ENCODE results near the gene RSBN1L.

The RSBN1L gene

GRCh38 chr7:77707504-77707992 lies 11.3 kb downstream of the RSBN1L start:
- no peak for ATAC-seq
- no peak for TF ChIP-seq CSDC2 (CRISPR knock-in tag; IDR thresholded peaks at IDR 0.05)
- no peak for TF ChIP-seq PPARA (CRISPR knock-in tag; IDR thresholded peaks at IDR 0.05; ENCODE audit: borderline replicate concordance)
- TF ChIP-seq BACH2 (CRISPR knock-in tag; IDR thresholded peaks at IDR 0.05; ENCODE audit: borderline replicate concordance), result no peak
- TF ChIP-seq OSR1 (CRISPR knock-in tag; IDR thresholded peaks at IDR 0.05), result no peak
- no peak for TF ChIP-seq TCF4 (CRISPR knock-in tag; IDR thresholded peaks at IDR 0.05; ENCODE audit: borderline replicate concordance)
- no peak for TF ChIP-seq PATZ1 (CRISPR knock-in tag; IDR thresholded peaks at IDR 0.05; ENCODE audit: borderline replicate concordance)
- TF ChIP-seq ZFP3 (CRISPR knock-in tag; IDR thresholded peaks at IDR 0.05), result no peak
- TF ChIP-seq, protein P1, sequence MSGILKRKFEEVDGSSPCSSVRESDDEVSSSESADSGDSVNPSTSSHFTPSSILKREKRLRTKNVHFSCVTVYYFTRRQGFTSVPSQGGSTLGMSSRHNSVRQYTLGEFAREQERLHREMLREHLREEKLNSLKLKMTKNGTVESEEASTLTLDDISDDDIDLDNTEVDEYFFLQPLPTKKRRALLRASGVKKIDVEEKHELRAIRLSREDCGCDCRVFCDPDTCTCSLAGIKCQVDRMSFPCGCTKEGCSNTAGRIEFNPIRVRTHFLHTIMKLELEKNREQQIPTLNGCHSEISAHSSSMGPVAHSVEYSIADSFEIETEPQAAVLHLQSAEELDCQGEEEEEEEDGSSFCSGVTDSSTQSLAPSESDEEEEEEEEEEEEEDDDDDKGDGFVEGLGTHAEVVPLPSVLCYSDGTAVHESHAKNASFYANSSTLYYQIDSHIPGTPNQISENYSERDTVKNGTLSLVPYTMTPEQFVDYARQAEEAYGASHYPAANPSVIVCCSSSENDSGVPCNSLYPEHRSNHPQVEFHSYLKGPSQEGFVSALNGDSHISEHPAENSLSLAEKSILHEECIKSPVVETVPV (CRISPR knock-in tag; IDR thresholded peaks at IDR 0.05), result no peak
- TF ChIP-seq TOX (CRISPR knock-in tag; IDR thresholded peaks at IDR 0.05; ENCODE audit: borderline replicate concordance), result no peak
- TF ChIP-seq ESRRG (CRISPR knock-in tag; IDR thresholded peaks at IDR 0.05), result no peak
- TF ChIP-seq ISL1 (CRISPR knock-in tag; IDR thresholded peaks at IDR 0.05), result no peak

DNA sequence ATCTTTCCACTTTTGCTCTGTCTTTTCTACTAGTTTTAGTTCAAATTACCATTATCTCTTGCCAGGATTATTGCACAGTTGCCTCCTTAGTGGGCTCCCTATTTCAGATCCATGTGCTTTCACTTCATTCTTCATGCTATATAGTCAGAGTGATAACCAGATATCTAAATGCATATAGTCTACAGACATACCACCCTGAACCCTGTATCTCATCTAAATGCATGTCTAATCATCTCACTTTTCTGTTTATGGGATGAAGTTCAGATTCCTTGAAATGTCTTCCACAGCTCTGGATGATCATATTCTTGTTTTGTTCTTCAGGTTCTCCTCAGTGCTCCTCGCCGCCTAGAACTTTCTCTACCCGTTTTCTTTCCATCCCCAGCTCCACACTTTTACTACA lies 13.8 kb downstream of the RSBN1L start:
- TF ChIP-seq, protein P1 (CRISPR knock-in tag; IDR thresholded peaks at IDR 0.05), result no peak
- TF ChIP-seq, protein P2, sequence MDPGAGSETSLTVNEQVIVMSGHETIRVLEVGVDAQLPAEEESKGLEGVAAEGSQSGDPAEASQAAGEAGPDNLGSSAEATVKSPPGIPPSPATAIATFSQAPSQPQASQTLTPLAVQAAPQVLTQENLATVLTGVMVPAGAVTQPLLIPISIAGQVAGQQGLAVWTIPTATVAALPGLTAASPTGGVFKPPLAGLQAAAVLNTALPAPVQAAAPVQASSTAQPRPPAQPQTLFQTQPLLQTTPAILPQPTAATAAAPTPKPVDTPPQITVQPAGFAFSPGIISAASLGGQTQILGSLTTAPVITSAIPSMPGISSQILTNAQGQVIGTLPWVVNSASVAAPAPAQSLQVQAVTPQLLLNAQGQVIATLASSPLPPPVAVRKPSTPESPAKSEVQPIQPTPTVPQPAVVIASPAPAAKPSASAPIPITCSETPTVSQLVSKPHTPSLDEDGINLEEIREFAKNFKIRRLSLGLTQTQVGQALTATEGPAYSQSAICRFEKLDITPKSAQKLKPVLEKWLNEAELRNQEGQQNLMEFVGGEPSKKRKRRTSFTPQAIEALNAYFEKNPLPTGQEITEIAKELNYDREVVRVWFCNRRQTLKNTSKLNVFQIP (CRISPR knock-in tag; IDR thresholded peaks at IDR 0.05; ENCODE audit: borderline replicate concordance, low read depth), result no peak
- TF ChIP-seq ESRRG (CRISPR knock-in tag; IDR thresholded peaks at IDR 0.05) (no peak), ZFP3 (CRISPR knock-in tag; IDR thresholded peaks at IDR 0.05) (no peak), SNAI2 (CRISPR knock-in tag; IDR thresholded peaks at IDR 0.05) (no peak), TCF4 (CRISPR knock-in tag; IDR thresholded peaks at IDR 0.05; ENCODE audit: borderline replicate concordance) (no peak), BACH2 (CRISPR knock-in tag; IDR thresholded peaks at IDR 0.05; ENCODE audit: borderline replicate concordance) (no peak), OSR1 (CRISPR knock-in tag; IDR thresholded peaks at IDR 0.05) (no peak), ARNTL (CRISPR knock-in tag; IDR thresholded peaks at IDR 0.05; ENCODE audit: borderline replicate concordance, low read depth) (no peak)
- ATAC-seq, result no peak

- TF ChIP-seq PPARA (CRISPR knock-in tag; IDR thresholded peaks at IDR 0.05; ENCODE audit: borderline replicate concordance), result no peak
- no peak for TF ChIP-seq ESRRG (CRISPR knock-in tag; IDR thresholded peaks at IDR 0.05)
- ATAC-seq, result no peak
These were observed 14.6 kb downstream of the RSBN1L start for GRCh38 chr7:77710861-77711260.

DNA sequence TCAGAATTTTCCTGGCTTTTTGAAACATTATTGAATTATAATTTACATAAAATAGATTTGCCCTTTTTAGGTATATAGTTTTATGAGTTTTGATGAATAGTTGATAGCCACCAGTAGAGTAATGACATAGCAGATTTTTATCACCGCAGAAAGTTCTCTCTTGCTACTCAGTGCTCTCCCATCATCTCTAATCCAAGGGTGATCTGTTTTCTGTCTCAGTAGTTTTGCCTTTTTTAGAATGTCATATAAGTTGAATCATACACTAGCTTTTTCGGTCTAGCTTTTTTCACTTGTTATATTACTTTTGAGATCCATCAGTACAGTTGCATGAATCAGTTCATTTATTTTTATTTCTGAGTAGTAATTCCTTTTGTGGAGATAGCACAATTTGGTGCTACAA lies 17.9 kb downstream of the RSBN1L start:
- ATAC-seq, result peak; percentile 94
- TF ChIP-seq ARNTL (CRISPR knock-in tag; IDR thresholded peaks at IDR 0.05; ENCODE audit: borderline replicate concordance, low read depth), result no peak
- peak; percentile 58; the same call in 1 of the 2 replicates for TF ChIP-seq TCF4 (CRISPR knock-in tag; IDR thresholded peaks at IDR 0.05; ENCODE audit: borderline replicate concordance)
- TF ChIP-seq, protein P2 (CRISPR knock-in tag; IDR thresholded peaks at IDR 0.05; ENCODE audit: borderline replicate concordance, low read depth), result 0 out of 2 replicates have a peak, but pooled peaks have one; percentile 64
- TF ChIP-seq ZC3H10 (CRISPR knock-in tag; IDR thresholded peaks at IDR 0.05), result peak; percentile 52; the same call in 1 of the 2 replicates
- TF ChIP-seq ZNF8 (CRISPR knock-in tag; IDR thresholded peaks at IDR 0.05), result 0 out of 2 replicates have a peak, but pooled peaks have one; percentile 15
- TF ChIP-seq, protein P3, sequence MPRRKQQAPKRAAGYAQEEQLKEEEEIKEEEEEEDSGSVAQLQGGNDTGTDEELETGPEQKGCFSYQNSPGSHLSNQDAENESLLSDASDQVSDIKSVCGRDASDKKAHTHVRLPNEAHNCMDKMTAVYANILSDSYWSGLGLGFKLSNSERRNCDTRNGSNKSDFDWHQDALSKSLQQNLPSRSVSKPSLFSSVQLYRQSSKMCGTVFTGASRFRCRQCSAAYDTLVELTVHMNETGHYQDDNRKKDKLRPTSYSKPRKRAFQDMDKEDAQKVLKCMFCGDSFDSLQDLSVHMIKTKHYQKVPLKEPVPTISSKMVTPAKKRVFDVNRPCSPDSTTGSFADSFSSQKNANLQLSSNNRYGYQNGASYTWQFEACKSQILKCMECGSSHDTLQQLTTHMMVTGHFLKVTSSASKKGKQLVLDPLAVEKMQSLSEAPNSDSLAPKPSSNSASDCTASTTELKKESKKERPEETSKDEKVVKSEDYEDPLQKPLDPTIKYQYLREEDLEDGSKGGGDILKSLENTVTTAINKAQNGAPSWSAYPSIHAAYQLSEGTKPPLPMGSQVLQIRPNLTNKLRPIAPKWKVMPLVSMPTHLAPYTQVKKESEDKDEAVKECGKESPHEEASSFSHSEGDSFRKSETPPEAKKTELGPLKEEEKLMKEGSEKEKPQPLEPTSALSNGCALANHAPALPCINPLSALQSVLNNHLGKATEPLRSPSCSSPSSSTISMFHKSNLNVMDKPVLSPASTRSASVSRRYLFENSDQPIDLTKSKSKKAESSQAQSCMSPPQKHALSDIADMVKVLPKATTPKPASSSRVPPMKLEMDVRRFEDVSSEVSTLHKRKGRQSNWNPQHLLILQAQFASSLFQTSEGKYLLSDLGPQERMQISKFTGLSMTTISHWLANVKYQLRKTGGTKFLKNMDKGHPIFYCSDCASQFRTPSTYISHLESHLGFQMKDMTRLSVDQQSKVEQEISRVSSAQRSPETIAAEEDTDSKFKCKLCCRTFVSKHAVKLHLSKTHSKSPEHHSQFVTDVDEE (CRISPR knock-in tag; IDR thresholded peaks at IDR 0.05), result no peak
- TF ChIP-seq, protein P1 (CRISPR knock-in tag; IDR thresholded peaks at IDR 0.05), result no peak
- TF ChIP-seq CSDC2 (CRISPR knock-in tag; IDR thresholded peaks at IDR 0.05), result no peak
- TF ChIP-seq ISL1 (CRISPR knock-in tag; IDR thresholded peaks at IDR 0.05), result peak; percentile 92
- no peak for TF ChIP-seq GLIS3 (CRISPR knock-in tag; IDR thresholded peaks at IDR 0.05)
- no peak for TF ChIP-seq PPARA (CRISPR knock-in tag; IDR thresholded peaks at IDR 0.05; ENCODE audit: borderline replicate concordance)
- no peak for TF ChIP-seq RARB (CRISPR knock-in tag; IDR thresholded peaks at IDR 0.05)

Data from SK-N-SH treated with all-trans-retinoic acid at 6 μM for 48 hours (cell line).